ENCODE data around the gene FA2H. TPM values are rescaled to one million over a fixed set of nuclear protein-coding genes. Genes with fewer than 3 reads are reported as not detected.
"Not testable (repeated sequence)": the region's sequence is repeated elsewhere in the genome, so short reads cannot be mapped to it uniquely, and the experiment has no call there.

FA2H gene
- 0.13 TPM for polyA plus RNA-seq (2013)

- Histone ChIP-seq H3K36me3 (ENCODE audit: control insufficient read depth in 4 of 4, insufficient read depth in 4 of 4, low read length in 3 of 4) (no peaks in the 10 kb centered on the region), H3K9me3 (ENCODE audit: control extremely low read depth in 1 of 5, control insufficient read depth in 4 of 5, insufficient read depth in 2 of 5, low read depth in 1 of 5, low read length in 4 of 5) (no peaks in the 10 kb centered on the region), H3K4me1 (ENCODE audit: control extremely low read depth in 1 of 4, control insufficient read depth in 4 of 4, insufficient read depth in 4 of 4, low read length in 3 of 4) (peaks cover 2 to 15% (median 15%) of the 10 kb centered on the region in 4 experiments), H3K27me3 (replicated peaks in 2 of 5; ENCODE audit: control insufficient read depth in 4 of 5, insufficient read depth in 5 of 5, low read length in 4 of 5) (peaks cover 0 to 20% (median 6%) of the 10 kb centered on the region in 5 experiments), H3K4me3 (ENCODE audit: control insufficient read depth in 1 of 7, extremely low read depth in 1 of 7, insufficient read depth in 4 of 7, low read depth in 2 of 7, low read length in 6 of 7) (peak within 1 kb of the TSS; percentile 21 to 78 (median 59)), H3K27ac (ENCODE audit: insufficient read depth in 1 of 2, low read depth in 1 of 2, low read length in 2 of 2, poor library complexity in 1 of 2, severe bottlenecking in 2 of 2) (no peak within 1 kb of the TSS)
- ChIA-PET CTCF (interaction anchor here (1.1 to 2.9 kb wide), 8 partner anchors 10 to 88 kb away, joined by 3 to 11 read pairs (median 4); no protein-coding TSS in a partner anchor), POLR2A (interaction anchor here (0.5 kb wide), 1 partner anchor 32 kb away, joined by 5 read pairs; no protein-coding TSS in a partner anchor)
- under 1% methylated on average over 84 of the region's 94 CpGs for WGBS (ENCODE audit: insufficient coverage)
- peak; percentile 51 to 77 (median 66) for DNase-seq
These were observed at the start of gene FA2H for GRCh38 chr16:74774223-74775139. Gene FA2H, minus strand, starts transcription at chr16:74774820. Its CDS starts 65 bp downstream, at chr16:74774755.

GRCh38 chr16:74817851-74818250, 43.2 kb upstream of the FA2H start:
- DNase-seq: no peak
- H3K9me3 ChIP-seq (ENCODE audit: control extremely low read depth in 1 of 5, control insufficient read depth in 4 of 5, insufficient read depth in 2 of 5, low read depth in 1 of 5, low read length in 4 of 5): peaks cover 0 to 5% (median 0%) of the 10 kb centered on the region in 5 experiments
- H3K27ac ChIP-seq (ENCODE audit: insufficient read depth in 1 of 2, low read depth in 1 of 2, low read length in 2 of 2, poor library complexity in 1 of 2, severe bottlenecking in 2 of 2): no peak overlapping the region
- WGBS (ENCODE audit: insufficient coverage): 93% methylated on average over 6 of the region's 7 CpGs
- no peaks in the 10 kb centered on the region for H3K27me3 ChIP-seq (replicated peaks in 2 of 5; ENCODE audit: control insufficient read depth in 4 of 5, insufficient read depth in 5 of 5, low read length in 4 of 5)
- no peaks in the 10 kb centered on the region for H3K36me3 ChIP-seq (ENCODE audit: control insufficient read depth in 4 of 4, insufficient read depth in 4 of 4, low read length in 3 of 4)
- POLR2A ChIA-PET: no interaction called here
- peaks cover 0 to 5% (median 1%) of the 10 kb centered on the region in 4 experiments for H3K4me1 ChIP-seq (ENCODE audit: control extremely low read depth in 1 of 4, control insufficient read depth in 4 of 4, insufficient read depth in 4 of 4, low read length in 3 of 4)
- no peak overlapping the region for H3K4me3 ChIP-seq (ENCODE audit: control insufficient read depth in 1 of 7, extremely low read depth in 1 of 7, insufficient read depth in 4 of 7, low read depth in 2 of 7, low read length in 6 of 7)
- CTCF ChIA-PET: interaction anchor here (1.7 kb wide), 1 partner anchor 47 kb away, joined by 4 read pairs; no protein-coding TSS in a partner anchor

- CTCF ChIA-PET: interaction anchor here (0.8 to 5.0 kb wide), 17 partner anchors 10 to 298 kb away, joined by 3 to 61 read pairs (median 3); partner anchors contain the start of gene FA2H
- H3K36me3 ChIP-seq (ENCODE audit: control insufficient read depth in 4 of 4, insufficient read depth in 4 of 4, low read length in 3 of 4): no peaks in the 10 kb centered on the region
- H3K27me3 ChIP-seq (replicated peaks in 2 of 5; ENCODE audit: control insufficient read depth in 4 of 5, insufficient read depth in 5 of 5, low read length in 4 of 5): no peaks in the 10 kb centered on the region
- H3K4me3 ChIP-seq (ENCODE audit: control insufficient read depth in 1 of 7, extremely low read depth in 1 of 7, insufficient read depth in 4 of 7, low read depth in 2 of 7, low read length in 6 of 7): peak overlapping the region in 2 of 7 experiments; percentile 8 to 48
- no peak overlapping the region for H3K27ac ChIP-seq (ENCODE audit: insufficient read depth in 1 of 2, low read depth in 1 of 2, low read length in 2 of 2, poor library complexity in 1 of 2, severe bottlenecking in 2 of 2)
- peaks cover 0 to 5% (median 1%) of the 10 kb centered on the region in 4 experiments for H3K4me1 ChIP-seq (ENCODE audit: control extremely low read depth in 1 of 4, control insufficient read depth in 4 of 4, insufficient read depth in 4 of 4, low read length in 3 of 4)
- 7% methylated on average over 19 of the region's 25 CpGs for WGBS (ENCODE audit: insufficient coverage)
- POLR2A ChIA-PET: no interaction called here
- peaks cover 0 to 3% (median 2%) of the 10 kb centered on the region in 5 experiments for H3K9me3 ChIP-seq (ENCODE audit: control extremely low read depth in 1 of 5, control insufficient read depth in 4 of 5, insufficient read depth in 2 of 5, low read depth in 1 of 5, low read length in 4 of 5)
- DNase-seq: peak; percentile 75 to 80 (median 76)
These were observed 38.6 kb upstream of the FA2H start for GRCh38 chr16:74813109-74813641.

- Histone ChIP-seq H3K36me3 (ENCODE audit: control insufficient read depth in 4 of 4, insufficient read depth in 4 of 4, low read length in 3 of 4) (no peaks in the 10 kb centered on the region), H3K27me3 (replicated peaks in 2 of 5; ENCODE audit: control insufficient read depth in 4 of 5, insufficient read depth in 5 of 5, low read length in 4 of 5) (no peaks in the 10 kb centered on the region), H3K27ac (ENCODE audit: insufficient read depth in 1 of 2, low read depth in 1 of 2, low read length in 2 of 2, poor library complexity in 1 of 2, severe bottlenecking in 2 of 2) (no peak overlapping the region), H3K9me3 (ENCODE audit: control extremely low read depth in 1 of 5, control insufficient read depth in 4 of 5, insufficient read depth in 2 of 5, low read depth in 1 of 5, low read length in 4 of 5) (peaks cover 1 to 9% (median 7%) of the 10 kb centered on the region in 5 experiments), H3K4me3 (ENCODE audit: control insufficient read depth in 1 of 7, extremely low read depth in 1 of 7, insufficient read depth in 4 of 7, low read depth in 2 of 7, low read length in 6 of 7) (no peak overlapping the region), H3K4me1 (ENCODE audit: control extremely low read depth in 1 of 4, control insufficient read depth in 4 of 4, insufficient read depth in 4 of 4, low read length in 3 of 4) (peaks cover 0 to 5% (median 1%) of the 10 kb centered on the region in 4 experiments)
- ChIA-PET CTCF (interaction anchor here (1.0 to 5.0 kb wide), 11 partner anchors 9 to 101 kb away, joined by 3 to 61 read pairs (median 4); partner anchors contain the start of gene FA2H), POLR2A (no interaction called here)
- DNase-seq: no peak
- 50% methylated on average over 1 of the region's 2 CpGs for WGBS (ENCODE audit: insufficient coverage)
These were observed 37.3 kb upstream of the FA2H start for GRCh38 chr16:74811911-74812310.

- H3K36me3 ChIP-seq (ENCODE audit: control insufficient read depth in 4 of 4, insufficient read depth in 4 of 4, low read length in 3 of 4); H3K4me1 ChIP-seq (ENCODE audit: control extremely low read depth in 1 of 4, control insufficient read depth in 4 of 4, insufficient read depth in 4 of 4, low read length in 3 of 4); DNase-seq; H3K27ac ChIP-seq (ENCODE audit: insufficient read depth in 1 of 2, low read depth in 1 of 2, low read length in 2 of 2, poor library complexity in 1 of 2, severe bottlenecking in 2 of 2); H3K4me3 ChIP-seq (ENCODE audit: control insufficient read depth in 1 of 7, extremely low read depth in 1 of 7, insufficient read depth in 4 of 7, low read depth in 2 of 7, low read length in 6 of 7); POLR2A ChIA-PET; H3K9me3 ChIP-seq (ENCODE audit: control extremely low read depth in 1 of 5, control insufficient read depth in 4 of 5, insufficient read depth in 2 of 5, low read depth in 1 of 5, low read length in 4 of 5); H3K27me3 ChIP-seq (replicated peaks in 2 of 5; ENCODE audit: control insufficient read depth in 4 of 5, insufficient read depth in 5 of 5, low read length in 4 of 5): not testable (repeated sequence)
- WGBS (ENCODE audit: insufficient coverage): no CpG with 5 or more reads among the region's 1 CpG
- CTCF ChIA-PET: interaction anchor here (1.0 to 5.0 kb wide), 8 partner anchors 14 to 100 kb away, joined by 3 to 61 read pairs (median 4); partner anchors contain the start of gene FA2H
These were observed 36.6 kb upstream of the FA2H start for GRCh38 chr16:74811216-74811615.

GRCh38 chr16:74807052-74807646, 32.5 kb upstream of the FA2H start:
- Histone ChIP-seq H3K27ac (ENCODE audit: insufficient read depth in 1 of 2, low read depth in 1 of 2, low read length in 2 of 2, poor library complexity in 1 of 2, severe bottlenecking in 2 of 2) (no peak overlapping the region), H3K27me3 (replicated peaks in 2 of 5; ENCODE audit: control insufficient read depth in 4 of 5, insufficient read depth in 5 of 5, low read length in 4 of 5) (no peaks in the 10 kb centered on the region), H3K9me3 (ENCODE audit: control extremely low read depth in 1 of 5, control insufficient read depth in 4 of 5, insufficient read depth in 2 of 5, low read depth in 1 of 5, low read length in 4 of 5) (peaks cover 1 to 15% (median 7%) of the 10 kb centered on the region in 5 experiments), H3K4me3 (ENCODE audit: control insufficient read depth in 1 of 7, extremely low read depth in 1 of 7, insufficient read depth in 4 of 7, low read depth in 2 of 7, low read length in 6 of 7) (no peak overlapping the region), H3K36me3 (ENCODE audit: control insufficient read depth in 4 of 4, insufficient read depth in 4 of 4, low read length in 3 of 4) (no peaks in the 10 kb centered on the region), H3K4me1 (ENCODE audit: control extremely low read depth in 1 of 4, control insufficient read depth in 4 of 4, insufficient read depth in 4 of 4, low read length in 3 of 4) (no peaks in the 10 kb centered on the region)
- CTCF ChIA-PET: interaction anchor here (1.5 to 2.7 kb wide), 2 partner anchors 48 to 56 kb away, joined by 3 to 12 read pairs; no protein-coding TSS in a partner anchor
- no peak for DNase-seq
- 98% methylated on average over 7 of the region's 7 CpGs for WGBS (ENCODE audit: insufficient coverage)
- POLR2A ChIA-PET: no interaction called here
